GM12801 (cell line): ENCODE data around the gene NOS3.

Experiments
- CTCF ChIP-seq: IDR thresholded peaks from one replicate; pipeline ENCODE4 v1.5.1; 2011; ENCODE audit warnings: control low read depth; ENCODE audit not compliant: insufficient read length; ENCODE audit errors: extremely low read depth

The NOS3 gene

GRCh38 chr7:150974468-150975391 is 16.1 kb upstream of the NOS3 start:
- no peak for TF ChIP-seq CTCF

GRCh38 chr7:150975536-150976319 is 15.1 kb upstream of the NOS3 start:
- no peak for TF ChIP-seq CTCF

- TF ChIP-seq CTCF, result no peak
Observed at GRCh38 chr7:150976529-150977381, 14.1 kb upstream of the NOS3 start.

GRCh38 chr7:150977382-150978125 is 13.3 kb upstream of the NOS3 start:
- no peak for TF ChIP-seq CTCF

- no peak for TF ChIP-seq CTCF
Observed at GRCh38 chr7:150978126-150978789, 12.6 kb upstream of the NOS3 start, which contains the start of gene KCNH2. Gene KCNH2, minus strand, starts transcription at chr7:150978321. Its CDS starts 408 bp downstream, at chr7:150977913.

- no peak for TF ChIP-seq CTCF
Observed at GRCh38 chr7:150979713-150980390, 11.0 kb upstream of the NOS3 start.
